RCC 7860 (cell line): ENCODE results near the gene UNC5B.

Source experiments
- DNase-seq: peaks from one replicate; pipeline ENCODE4 v3.0.0-alpha.2; 2015; ENCODE audit warnings: low spot score
- FAIRE-seq: peaks from 2 replicates; lab custom pipeline; 2012; peaks lifted over from hg19 to GRCh38; lab: Jason Lieb, UNC

UNC5B gene

GRCh38 chr10:71280216-71280615 is 67.8 kb downstream of the UNC5B start:
- FAIRE-seq, result no peak

GRCh38 chr10:71280825-71281224 is 68.5 kb downstream of the UNC5B start:
- DNase-seq (no peak), FAIRE-seq (no peak)

More at GRCh38 chr10:71280216-71280615, 67.8 kb downstream of the UNC5B start:
- DNase-seq, result no peak

GRCh38 chr10:71281646-71282322 is 69.4 kb downstream of the UNC5B start:
- DNase-seq (no peak), FAIRE-seq (no peak)

GRCh38 chr10:71282323-71282680 is 69.9 kb downstream of the UNC5B start:
- DNase-seq, result peak; percentile 32
- FAIRE-seq, result no peak

- no peak for FAIRE-seq
Measured at GRCh38 chr10:71283410-71283809, 71.0 kb downstream of the UNC5B start.

GRCh38 chr10:71283876-71284275 is 71.5 kb downstream of the UNC5B start:
- no peak for DNase-seq
- FAIRE-seq, result no peak

More at GRCh38 chr10:71283410-71283809, 71.0 kb downstream of the UNC5B start:
- DNase-seq, result no peak

GRCh38 chr10:71284544-71285179 is 72.3 kb downstream of the UNC5B start:
- DNase-seq (no peak), FAIRE-seq (no peak)

GRCh38 chr10:71285180-71285545 is 72.8 kb downstream of the UNC5B start:
- no peak for FAIRE-seq
- peak; percentile 11 for DNase-seq

GRCh38 chr10:71285986-71286385 is 73.6 kb downstream of the UNC5B start:
- DNase-seq (no peak), FAIRE-seq (no peak)

GRCh38 chr10:71286521-71287294 is 74.3 kb downstream of the UNC5B start:
- DNase-seq, result no peak
- FAIRE-seq, result no peak

- DNase-seq, result no peak
- FAIRE-seq, result no peak
Measured at GRCh38 chr10:71287456-71287855, 75.1 kb downstream of the UNC5B start.

- FAIRE-seq (no peak), DNase-seq (no peak)
Measured at GRCh38 chr10:71288461-71288860, 76.1 kb downstream of the UNC5B start.

- FAIRE-seq (no peak), DNase-seq (peak; percentile 22)
Measured at GRCh38 chr10:71289421-71290130, 77.2 kb downstream of the UNC5B start.

- no peak for FAIRE-seq
Measured at GRCh38 chr10:71290331-71290730, 78.0 kb downstream of the UNC5B start.

GRCh38 chr10:71290806-71291527 is 78.6 kb downstream of the UNC5B start:
- FAIRE-seq (no peak), DNase-seq (peak; percentile 61)

More at GRCh38 chr10:71290331-71290730, 78.0 kb downstream of the UNC5B start:
- no peak for DNase-seq

GRCh38 chr10:71291528-71291900 is 79.1 kb downstream of the UNC5B start:
- no peak for FAIRE-seq
- no peak for DNase-seq

GRCh38 chr10:71292624-71293445 is 80.5 kb downstream of the UNC5B start:
- no peak for FAIRE-seq
- DNase-seq, result no peak

- no peak for FAIRE-seq
Measured at GRCh38 chr10:71293446-71294084, 81.2 kb downstream of the UNC5B start.

GRCh38 chr10:71294091-71294561 is 81.8 kb downstream of the UNC5B start:
- no peak for FAIRE-seq
- DNase-seq, result no peak

More at GRCh38 chr10:71293446-71294084, 81.2 kb downstream of the UNC5B start:
- no peak for DNase-seq
